GM19324 (cell line): ENCODE measurements around the gene MAP3K10.

ENCODE experiments used
- ATAC-seq: cut with Tn5 transposase; IDR thresholded peaks from one replicate; pipeline ENCODE4 v1.9.1; 2021; ENCODE audit warnings: mild to moderate bottlenecking, moderate library complexity; ENCODE audit not compliant: unreplicated experiment, low FRiP score

Gene MAP3K10

DNA sequence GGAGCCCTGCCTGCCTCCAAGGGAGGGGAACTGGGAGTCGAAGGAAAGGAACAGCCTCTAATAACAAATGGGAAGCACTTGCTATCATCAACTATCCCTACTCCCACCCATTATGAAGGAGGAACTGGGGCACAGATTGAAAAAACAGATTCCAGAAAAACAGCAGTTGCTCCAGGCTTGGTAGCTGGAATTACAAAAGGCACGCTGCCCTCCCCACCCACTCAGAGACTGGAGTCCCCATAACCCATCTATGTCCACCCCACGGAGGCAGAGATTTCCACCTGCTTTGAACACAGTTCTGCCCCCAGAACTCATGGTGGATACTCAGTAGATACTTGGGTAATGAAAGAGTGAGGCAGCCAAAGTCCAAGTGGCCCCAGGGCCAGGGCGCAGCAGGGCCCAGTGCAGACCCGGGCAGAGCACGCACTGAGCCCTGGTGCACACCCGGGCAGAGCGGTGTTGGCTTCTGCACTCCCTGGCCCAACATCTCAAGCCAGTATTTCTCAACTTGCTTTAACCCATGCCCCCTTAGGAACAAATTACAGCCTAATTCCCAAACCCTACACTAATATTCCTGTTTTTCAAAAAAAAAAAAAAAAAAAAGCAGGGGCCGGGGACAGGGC is 54.4 kb downstream of the MAP3K10 start:
- no peak for ATAC-seq

DNA sequence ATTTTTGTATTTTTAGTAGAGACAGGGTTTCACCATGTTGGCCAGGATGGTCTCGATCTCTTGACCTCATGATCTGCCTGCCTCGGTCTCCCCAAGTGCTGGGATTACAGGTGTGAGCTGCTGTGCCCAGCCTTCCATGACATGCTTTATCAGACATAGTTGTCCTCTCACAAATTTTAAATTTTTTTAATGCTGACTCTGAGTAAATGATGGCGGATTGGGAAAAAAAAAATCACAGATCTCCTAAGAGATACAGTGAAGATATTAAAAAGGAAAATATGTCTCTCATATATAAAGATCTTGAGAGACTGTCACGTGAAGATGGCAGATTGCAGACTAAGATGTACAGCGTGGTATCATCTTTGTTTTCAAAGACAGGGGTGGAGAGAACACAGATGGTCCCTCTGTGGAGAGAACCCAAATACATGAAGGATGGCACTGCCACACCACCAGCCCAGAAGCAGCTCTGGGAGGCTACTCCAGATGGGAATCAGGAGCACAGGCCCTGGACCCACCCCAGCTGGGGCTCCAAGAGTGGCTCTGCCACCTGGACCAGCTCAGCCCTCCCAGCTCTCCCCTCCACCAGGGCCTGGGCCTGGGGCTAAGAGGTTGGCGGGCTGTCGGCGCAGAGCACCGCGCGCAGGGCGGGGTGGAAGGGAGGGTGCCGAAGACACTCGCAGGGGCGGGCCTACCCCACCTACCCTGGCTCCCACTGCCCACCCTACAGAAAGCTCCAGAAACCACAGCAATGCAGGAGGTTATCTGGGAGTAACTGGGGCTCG is 55.3 kb downstream of the MAP3K10 start:
- no peak for ATAC-seq

DNA sequence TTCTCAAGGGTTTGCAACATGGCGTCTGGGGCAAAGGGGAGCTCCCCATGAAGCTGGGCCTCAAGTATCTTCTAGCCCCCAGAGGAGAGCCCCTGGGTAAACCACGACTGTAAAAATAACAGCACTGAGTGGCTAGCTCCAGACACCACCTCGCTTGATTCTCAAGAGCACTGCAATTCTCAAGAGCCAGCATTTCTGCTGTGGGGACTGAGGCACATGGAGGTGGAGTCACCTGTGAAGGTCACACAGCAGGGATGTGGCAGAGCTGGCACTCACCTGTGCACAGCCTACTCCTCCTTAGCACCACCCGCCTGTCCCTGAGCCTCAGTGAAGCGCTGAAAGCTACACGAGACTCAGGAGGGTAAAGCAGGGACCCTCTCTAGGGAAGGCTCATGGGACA is 56.0 kb downstream of the MAP3K10 start:
- ATAC-seq = no peak

DNA sequence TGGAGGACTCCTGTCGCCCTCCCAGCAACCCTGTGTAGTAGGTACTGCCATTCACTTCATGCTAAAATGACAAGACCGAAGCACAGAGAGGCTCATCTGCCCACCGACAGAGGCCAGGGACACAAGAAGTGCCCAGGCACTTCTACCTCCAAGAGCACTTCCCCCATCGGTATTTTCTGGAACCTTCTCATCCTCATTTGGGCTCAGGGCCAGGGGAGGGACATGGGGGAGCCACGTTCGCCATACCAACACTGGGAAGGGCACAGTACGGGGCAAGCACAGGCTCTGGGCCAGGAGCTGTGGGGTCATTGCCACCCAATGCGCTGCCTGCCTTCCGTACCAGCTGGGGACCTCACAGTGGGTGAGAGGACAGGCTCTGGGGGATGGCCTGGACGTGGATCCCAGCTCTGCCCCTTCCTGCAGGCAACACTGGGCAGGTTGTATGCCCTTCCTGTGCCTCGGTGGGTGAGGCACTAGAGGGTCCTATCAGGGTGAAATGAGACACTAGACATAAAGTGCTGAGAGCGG is 56.6 kb downstream of the MAP3K10 start:
- no peak for ATAC-seq

DNA sequence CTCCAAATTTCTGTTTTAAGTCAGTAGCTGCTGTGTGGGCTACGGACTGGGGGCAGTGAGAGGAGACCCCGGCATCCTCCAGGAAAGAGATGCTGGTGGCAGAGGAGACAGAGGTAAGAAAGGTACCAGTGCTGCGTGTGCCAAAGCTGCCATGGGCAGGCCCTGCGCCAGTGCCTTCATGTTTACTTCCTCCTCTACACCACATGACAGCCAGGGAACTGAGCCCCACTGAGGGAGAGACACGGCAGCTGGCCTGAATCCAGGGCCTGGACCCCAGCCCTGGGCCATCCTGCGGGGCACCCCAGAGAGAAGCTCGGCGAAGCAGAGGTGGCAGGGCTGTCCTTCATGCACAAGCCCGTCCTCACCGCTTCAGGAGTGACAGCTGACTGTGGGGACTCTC is 58.0 kb downstream of the MAP3K10 start:
- ATAC-seq = no peak

DNA sequence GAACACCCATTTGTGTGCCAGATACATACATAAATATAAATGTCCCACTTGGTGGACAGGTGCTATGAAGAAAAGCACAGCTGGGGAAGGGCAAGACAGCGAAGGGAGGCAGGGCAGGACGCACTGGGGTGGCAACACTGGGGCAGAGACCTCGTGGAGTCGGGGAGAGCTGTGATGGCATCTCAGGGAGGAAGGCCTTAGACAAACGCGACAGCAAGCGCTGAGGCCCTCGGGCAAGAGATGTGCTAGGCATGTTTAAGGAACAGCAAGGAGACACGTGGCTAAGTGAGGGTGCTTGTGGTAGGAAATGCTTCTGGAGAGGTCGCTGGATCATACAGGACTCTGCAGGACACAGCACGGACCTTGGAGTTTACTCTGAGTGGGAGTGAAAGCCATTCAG is 58.6 kb downstream of the MAP3K10 start:
- ATAC-seq = no peak

DNA sequence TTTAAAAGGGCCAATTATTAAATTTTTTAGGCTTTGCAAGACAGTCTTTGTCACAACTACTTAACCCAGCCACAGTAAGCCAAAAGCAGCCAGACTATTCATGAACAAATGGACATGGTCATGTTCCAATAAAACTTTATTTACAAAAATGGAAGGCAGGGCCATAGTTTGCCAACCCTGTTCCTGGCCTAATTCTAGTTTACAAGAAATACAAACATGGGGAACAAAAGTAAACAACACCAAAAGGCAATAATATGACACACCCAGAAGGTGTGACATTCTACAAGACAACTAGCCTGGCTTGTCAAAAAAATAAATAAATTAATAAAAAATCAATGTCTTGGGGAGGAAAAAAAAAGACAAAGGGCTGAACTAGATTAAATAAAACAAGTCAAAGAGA is 60.0 kb downstream of the MAP3K10 start:
- no peak for ATAC-seq

DNA sequence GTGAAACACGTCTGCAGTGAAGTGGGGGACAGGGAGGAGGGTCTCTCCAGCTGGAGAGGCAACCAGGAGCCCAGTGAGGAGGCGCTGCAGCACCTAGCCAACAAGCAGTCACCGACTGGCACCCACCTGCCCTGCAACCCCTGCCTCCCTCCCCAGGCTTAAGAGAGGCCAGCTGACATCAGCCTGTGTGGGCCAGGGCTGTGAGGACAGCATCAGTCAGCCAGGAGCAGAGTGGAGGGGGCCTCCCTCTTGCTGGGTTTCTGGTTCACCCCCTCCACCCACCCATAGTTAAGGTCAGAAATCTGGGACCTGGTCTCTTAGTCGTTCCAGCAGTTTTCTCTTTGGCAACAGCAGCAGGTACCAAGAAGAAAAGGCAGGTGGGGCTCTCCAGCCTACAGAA is 60.8 kb downstream of the MAP3K10 start:
- ATAC-seq = no peak

DNA sequence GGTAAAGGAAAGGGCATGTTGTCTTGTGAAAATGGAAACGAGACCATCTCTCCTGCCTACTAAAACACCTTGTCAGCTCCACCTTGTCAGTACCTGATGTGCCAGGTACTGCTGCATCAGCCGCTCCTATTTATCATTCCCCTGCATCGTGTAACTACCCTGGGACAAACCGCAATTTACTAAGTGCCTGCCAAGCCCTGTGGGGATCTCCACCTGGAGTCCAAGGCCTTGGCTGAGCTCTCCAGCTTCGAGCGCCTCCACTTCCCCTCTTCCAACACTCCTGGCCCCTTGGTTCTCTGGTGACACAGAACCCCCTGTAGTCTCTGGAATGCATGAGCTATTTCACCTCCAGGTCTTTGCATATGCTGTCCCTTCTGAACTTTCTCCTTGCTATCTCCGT is 61.2 kb downstream of the MAP3K10 start:
- no peak for ATAC-seq

DNA sequence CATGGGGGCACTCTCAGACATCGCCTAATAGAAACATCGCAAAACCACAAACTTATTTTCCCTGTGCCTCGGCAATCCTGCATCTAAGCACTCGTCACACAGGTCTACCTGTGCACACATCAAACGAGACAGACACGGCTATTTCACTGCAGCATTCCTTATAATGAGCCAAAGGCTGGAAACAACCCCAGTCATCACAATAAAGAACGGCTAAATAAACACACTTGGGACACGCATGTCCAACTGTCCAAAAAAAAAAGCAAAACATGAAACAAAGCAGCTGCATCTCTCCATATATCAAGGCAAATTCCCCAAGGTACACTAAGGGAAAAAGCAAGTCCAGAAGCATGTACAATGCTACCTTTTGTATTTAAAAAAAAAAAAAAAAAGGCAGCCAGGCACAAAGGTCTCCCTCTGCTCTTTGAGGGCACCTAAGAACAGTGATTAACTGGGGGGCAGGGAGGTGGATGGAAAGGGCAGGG is 62.4 kb downstream of the MAP3K10 start:
- no peak for ATAC-seq

DNA sequence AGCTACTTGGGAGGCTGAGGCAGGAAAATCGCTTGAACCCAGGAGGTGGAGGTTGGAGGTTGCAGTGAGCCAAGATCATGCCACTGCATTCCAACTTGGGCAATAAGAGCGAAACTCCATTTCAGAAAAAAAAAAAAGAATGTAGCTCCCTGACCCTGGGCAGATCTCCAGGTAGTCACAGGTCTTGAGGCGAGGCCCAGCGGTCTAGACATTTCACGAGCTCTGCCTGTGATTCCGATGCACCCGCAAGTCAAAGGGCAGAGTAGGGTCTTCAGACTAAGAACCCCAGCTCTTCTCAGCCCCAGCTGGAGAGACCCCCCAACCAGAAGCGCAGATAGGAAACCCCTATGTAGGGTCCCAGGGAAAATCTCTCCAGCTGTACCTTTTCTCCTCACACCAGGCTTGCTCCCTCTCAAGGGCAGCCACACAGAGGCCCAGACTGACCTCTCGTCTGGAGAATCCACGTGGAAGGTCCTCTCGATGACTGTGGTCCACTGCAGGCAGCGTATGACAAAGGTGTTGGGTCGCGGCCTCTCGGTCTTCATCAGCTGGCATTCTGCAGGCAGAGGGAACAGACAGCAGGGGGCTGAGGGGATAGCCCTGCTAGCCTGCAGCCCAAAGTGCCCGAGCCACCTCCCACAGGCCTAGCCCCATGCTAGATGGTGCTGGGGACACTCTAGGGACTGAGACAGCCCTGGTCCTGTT is 63.6 kb downstream of the MAP3K10 start:
- ATAC-seq = no peak

DNA sequence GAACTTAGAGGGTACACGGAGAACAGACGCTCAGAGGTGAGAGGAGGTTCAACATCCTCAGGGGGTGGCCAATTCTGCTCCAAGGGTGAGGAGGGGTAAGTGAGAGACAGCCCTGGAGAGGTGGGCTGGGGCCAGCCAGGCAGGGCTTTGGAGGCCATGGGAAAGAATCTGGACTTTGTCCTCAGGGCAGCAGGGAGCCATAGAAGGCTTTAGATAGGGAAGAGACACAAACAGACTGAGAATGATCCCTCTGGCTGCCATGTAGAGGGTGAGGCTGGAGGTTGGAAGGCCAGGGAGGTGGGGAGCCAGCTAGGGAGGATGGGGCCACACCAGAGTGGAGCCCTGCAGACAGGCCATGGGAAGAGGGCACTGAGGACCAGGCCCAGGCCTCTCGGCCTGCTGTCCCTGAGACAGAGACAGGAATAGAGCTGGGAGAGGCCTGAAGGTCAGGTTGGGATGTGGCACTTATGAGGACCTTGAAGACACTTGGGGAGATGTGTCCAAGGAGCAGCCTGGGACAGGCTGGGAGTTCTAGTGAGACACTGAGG is 64.5 kb downstream of the MAP3K10 start:
- ATAC-seq = no peak

DNA sequence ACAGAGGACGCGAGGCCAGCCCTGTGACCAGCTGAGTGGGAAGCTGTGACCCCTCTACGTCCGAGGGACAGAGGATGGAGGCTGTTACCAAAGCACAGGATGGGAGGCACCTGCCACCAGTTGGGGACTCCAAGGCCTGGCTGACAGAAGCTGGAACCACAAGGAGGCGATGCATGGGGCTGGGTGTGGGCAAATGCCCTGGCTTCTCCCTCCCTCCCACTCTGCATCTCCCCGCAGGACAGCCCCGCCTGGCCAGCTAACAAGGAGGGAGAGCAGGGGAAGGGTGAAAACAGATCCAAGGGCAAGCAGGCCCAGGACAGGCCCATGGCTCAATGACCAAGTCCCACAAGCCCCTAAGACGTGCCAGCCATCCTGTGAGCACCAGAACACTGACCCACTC is 65.3 kb downstream of the MAP3K10 start:
- ATAC-seq = no peak

DNA sequence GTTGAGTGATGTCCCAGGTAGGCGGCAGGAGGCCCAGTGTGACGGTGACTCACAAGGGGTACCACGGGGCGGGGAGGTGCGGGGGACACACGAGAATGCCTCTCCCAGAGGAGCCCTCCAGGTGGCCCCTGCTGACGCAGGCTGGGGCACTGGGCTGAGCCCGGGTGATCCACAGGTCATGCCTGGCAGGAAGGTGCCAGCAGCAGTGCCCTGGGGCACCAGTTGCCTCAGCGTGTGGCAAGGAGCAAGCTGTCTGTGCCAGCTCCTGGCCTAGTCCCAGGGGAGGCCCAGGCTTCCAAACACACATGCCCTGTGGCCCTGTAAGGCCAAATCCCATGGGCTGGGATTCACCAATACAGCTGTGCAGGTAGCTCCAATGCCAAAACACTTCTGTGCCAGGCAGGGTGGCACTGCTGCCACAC is 65.9 kb downstream of the MAP3K10 start:
- ATAC-seq = no peak

DNA sequence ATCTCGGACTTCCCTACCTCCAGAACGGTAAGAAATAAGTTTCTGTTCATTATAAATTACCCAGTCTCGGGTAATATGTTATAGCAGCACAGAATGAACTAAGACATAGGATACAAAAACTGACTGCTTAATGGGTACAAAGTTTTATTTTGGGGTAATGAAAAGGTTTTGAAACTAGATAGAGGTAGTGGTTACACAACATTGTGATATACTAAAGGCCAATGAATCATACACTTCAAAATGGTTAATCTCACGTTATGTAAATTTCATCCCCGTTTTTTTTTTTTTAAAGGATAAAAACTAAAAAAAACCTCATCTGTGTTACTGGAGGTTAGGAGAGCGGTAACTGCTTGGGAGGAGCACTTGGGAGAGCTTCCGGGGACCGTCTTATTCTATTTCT is 70.4 kb downstream of the MAP3K10 start:
- no peak for ATAC-seq

DNA sequence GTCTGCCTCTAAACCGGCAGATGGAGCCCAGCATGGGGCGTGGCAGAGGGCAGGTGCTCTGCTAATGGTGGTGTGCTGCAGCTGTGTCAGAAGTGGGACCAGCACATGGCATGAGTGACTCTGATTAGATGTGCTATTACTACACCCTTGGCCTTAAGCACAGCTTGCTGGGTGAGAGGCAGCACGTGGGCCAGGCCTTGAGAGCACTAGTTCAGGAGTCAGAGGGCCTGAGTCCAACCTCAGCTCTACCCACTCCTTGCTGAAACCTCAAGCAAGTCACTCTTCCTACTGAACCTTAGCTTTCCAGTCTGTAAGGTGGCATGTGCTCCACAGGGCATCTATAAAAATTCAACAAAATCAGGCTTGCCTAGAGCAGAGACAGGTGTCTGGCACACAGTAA is 71.2 kb downstream of the MAP3K10 start:
- no peak for ATAC-seq

DNA sequence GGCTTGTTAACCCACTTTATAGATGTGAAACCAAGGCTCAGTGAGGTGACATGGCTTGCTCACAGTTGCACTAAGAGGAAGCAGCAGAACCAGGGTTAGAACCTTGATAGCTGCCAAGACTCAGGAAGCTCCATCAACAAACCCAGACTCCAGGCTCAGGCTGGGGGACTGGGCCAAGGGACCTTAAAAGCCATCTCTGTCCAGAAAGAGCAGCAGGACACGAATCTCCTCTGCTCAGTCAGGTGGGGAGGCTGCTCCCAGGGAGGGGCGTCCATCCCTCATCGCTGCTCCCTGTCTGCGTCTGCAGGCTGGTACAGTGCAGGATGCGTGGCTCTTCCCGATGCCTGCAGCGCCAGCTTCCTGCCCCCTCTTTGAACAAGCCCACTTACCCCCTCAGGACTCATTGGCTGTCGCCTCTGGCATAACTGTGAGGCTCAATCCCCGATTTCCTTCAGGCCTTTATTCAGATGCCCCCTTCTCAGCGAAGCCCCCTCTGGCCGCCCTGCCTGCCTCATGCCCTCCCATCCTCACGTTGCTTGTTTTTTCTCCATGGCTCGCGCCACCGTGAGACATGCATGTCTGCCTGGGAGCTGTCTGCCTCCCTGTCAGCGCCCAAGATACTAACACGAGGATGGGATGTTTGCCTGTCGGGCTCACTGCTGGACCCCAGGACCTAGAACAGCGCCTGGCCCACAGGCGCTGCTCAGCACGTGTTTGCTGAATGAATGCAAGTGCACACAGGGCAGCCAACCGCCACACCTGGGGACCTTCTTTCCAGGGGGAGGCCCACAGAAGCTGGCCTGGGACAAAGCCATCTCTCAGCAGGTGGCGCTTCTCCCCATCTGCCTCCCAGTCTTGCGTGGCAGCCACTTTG is 72.5 kb downstream of the MAP3K10 start:
- no peak for ATAC-seq

DNA sequence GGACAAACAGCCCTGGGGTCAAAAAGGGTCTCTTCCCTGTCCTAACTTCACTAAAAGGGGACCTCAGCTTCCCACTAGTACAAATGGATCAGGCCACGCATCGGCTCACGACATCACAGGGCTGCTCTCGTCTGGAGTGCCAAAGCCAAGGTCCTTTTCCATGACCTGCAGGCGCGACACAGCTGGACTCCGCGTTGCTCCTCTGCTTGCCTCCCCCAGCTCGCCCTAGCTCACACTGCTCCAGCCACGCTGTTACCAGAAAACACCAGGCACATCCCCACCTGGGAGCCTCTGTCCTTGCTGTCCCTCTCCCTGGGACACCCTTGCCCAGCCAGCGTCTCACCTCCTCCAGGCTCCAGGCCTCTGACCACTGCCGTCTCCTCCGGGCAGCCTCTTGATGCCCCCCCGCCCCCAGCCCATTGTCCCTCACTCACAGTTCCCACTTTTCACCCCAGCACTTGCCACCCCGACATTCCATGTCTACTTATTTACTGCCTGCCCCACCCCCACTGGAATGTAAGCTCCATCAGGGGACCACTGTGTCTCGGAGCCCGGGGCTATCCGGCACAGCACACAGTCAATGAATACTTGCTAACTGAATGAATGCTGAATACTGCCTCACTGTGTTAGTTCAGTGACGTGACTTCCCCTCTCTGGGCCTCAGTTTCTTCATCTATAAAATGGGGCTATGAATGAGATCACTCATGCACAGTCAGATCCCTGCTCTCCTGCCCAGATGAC is 73.3 kb downstream of the MAP3K10 start:
- ATAC-seq = no peak
